ENCODE results near the gene BEST4. TPM values are rescaled to one million over a fixed set of nuclear protein-coding genes. Genes with fewer than 3 reads are reported as not detected.

Gene BEST4
- total and polyA plus RNA-seq, 2 experiments from 2014 or later: 0.48 to 0.83 TPM

DNA sequence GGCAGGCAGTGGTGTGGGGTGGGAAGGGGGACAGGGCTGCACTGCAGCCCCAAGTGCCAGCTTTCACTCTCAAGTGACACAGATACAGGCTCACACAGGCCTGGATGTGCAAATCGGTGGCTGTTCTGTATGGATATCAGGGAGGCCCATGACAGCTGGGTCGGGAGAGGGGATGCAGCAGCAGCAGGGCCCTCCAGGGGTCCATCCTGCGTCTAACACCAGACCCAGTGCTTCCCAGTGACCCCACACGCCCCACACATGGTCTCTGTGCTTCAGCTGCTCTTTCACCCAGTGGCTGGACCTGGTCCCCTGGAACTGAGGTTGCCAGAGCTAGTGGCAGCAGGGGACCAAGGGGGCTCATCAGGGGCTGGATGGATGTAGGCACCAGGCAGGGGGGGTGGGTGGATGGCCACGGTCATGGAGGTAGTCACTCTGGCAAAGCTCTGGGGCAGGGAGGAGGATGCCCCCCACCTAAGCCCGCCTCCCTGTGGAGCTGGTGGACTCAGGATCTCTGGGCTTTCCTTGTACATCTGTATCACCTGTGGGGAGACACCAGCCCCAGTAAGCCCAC, 34.2 kb upstream of the BEST4 start:
- Histone ChIP-seq H3K79me2 (no peaks in the 10 kb centered on the region), H3K27me3 (no peaks in the 10 kb centered on the region), H3K4me1 (ENCODE audit: insufficient read depth) (no peaks in the 10 kb centered on the region), H3K9me3 (ENCODE audit: low read depth) (no peaks in the 10 kb centered on the region), H3K9me2 (replicated peaks; ENCODE audit: insufficient read depth) (no peaks in the 10 kb centered on the region), H2AFZ (no peak overlapping the region), H3K4me2 (no peak overlapping the region), H3K4me3 (no peak overlapping the region), H3K36me3 (replicated peaks; ENCODE audit: insufficient read depth, low read depth) (no peaks in the 10 kb centered on the region), H3K27ac (no peak overlapping the region), H4K20me1 (ENCODE audit: insufficient read depth, poor library complexity, severe bottlenecking) (no peaks in the 10 kb centered on the region)
- WGBS (ENCODE audit: low lambda C conversion rate, missing lambda C conversion rate): 91% methylated on average over 5 of the region's 6 CpGs
- DNase-seq (ENCODE audit: low spot score): no peak
- TF ChIP-seq EZH2 (IDR thresholded peaks at IDR 0.05; ENCODE audit: borderline replicate concordance) (no peak), EZH2phosphoT487 (IDR thresholded peaks at IDR 0.05; ENCODE audit: low read depth, severe bottlenecking, unreplicated experiment) (no peak)
- TF ChIP-seq, protein P1, sequence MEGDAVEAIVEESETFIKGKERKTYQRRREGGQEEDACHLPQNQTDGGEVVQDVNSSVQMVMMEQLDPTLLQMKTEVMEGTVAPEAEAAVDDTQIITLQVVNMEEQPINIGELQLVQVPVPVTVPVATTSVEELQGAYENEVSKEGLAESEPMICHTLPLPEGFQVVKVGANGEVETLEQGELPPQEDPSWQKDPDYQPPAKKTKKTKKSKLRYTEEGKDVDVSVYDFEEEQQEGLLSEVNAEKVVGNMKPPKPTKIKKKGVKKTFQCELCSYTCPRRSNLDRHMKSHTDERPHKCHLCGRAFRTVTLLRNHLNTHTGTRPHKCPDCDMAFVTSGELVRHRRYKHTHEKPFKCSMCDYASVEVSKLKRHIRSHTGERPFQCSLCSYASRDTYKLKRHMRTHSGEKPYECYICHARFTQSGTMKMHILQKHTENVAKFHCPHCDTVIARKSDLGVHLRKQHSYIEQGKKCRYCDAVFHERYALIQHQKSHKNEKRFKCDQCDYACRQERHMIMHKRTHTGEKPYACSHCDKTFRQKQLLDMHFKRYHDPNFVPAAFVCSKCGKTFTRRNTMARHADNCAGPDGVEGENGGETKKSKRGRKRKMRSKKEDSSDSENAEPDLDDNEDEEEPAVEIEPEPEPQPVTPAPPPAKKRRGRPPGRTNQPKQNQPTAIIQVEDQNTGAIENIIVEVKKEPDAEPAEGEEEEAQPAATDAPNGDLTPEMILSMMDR (IDR thresholded peaks at IDR 0.05; ENCODE audit: poor library complexity): no peak

DNA sequence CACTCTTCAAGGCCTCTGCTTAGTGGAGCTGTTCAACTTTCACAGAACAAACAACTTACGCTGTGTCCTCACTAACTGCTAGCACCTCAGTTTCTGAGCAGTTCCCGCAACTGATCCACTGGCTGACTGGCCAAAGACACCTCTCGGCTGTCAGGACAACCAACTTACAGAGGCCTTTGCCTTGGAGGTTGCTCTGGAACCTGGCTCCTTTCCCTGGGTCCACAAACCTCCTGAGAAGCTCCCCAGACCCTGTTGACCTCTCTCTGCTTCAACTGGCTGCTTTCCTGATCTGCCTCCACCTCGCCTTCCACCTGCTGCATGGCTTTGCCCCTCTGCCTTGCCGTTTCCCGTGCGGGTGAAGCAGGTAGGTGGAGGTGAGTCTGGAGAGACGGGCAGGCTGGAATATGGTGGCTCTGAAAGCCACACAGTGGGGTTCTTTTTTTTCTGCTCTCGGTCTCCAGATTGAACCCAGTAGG, 33.3 kb upstream of the BEST4 start:
- TF ChIP-seq EZH2 (IDR thresholded peaks at IDR 0.05; ENCODE audit: borderline replicate concordance): no peak
- TF ChIP-seq, protein P1 (IDR thresholded peaks at IDR 0.05; ENCODE audit: poor library complexity): no peak
- TF ChIP-seq EZH2phosphoT487 (IDR thresholded peaks at IDR 0.05; ENCODE audit: low read depth, severe bottlenecking, unreplicated experiment): no peak
- H3K9me3 ChIP-seq (ENCODE audit: low read depth): no peaks in the 10 kb centered on the region
- H3K4me1 ChIP-seq (ENCODE audit: insufficient read depth): no peaks in the 10 kb centered on the region
- no peak overlapping the region for H3K4me3 ChIP-seq
- no peaks in the 10 kb centered on the region for H3K36me3 ChIP-seq (replicated peaks; ENCODE audit: insufficient read depth, low read depth)
- H3K4me2 ChIP-seq: no peak overlapping the region
- no peaks in the 10 kb centered on the region for H4K20me1 ChIP-seq (ENCODE audit: insufficient read depth, poor library complexity, severe bottlenecking)
- no peak overlapping the region for H2AFZ ChIP-seq
- 96% methylated on average over 9 of the region's 9 CpGs for WGBS (ENCODE audit: low lambda C conversion rate, missing lambda C conversion rate)
- H3K27me3 ChIP-seq: no peaks in the 10 kb centered on the region
- no peak for DNase-seq (ENCODE audit: low spot score)
- no peaks in the 10 kb centered on the region for H3K79me2 ChIP-seq
- no peak overlapping the region for H3K27ac ChIP-seq
- no peaks in the 10 kb centered on the region for H3K9me2 ChIP-seq (replicated peaks; ENCODE audit: insufficient read depth)

DNA sequence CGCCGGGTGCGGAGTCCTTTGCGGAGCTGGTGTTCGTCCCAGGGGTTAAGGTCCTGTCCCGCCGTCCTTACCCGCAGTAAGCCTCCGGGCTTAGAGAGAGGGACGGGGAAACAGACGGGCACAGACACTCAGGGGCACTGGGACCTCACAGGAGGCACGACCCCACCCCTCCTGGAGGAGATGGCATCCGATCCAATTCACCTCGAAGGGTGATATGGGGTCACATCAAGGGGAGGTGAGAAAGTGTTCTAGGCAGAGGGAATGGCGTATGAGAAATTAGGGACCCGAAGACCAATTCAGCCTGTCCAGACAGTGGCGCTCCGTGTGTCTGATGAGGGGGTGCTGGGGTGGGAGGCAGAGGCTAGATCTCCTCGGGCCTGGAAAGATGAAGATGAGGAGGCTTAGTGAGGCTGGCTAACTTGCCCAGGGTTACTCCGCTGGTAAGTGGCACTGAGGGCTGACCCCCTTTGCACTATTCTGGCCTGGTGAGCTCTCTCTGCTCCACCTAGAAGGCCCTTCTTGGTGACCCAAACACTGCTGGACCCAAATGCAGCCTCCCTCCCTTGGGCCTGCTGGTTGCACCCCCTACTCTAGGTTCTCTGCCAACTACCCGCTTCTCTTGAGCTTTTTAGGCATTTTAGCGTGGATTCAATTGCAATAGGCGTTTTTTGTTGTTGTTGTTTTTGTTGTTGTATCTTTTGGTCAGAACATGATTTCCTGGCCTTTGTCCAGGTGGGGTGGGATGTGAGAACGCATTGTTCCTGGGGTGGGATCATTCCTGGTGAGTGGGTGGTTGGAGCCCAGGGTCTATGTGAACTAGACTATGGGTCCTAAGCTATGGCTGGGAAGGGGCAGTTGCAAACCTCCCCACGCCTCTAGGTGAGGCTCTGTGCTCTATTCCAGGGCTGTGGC, 32.6 kb upstream of the BEST4 start:
- 43% methylated on average over 25 of the region's 25 CpGs for WGBS (ENCODE audit: low lambda C conversion rate, missing lambda C conversion rate)
- Histone ChIP-seq H3K79me2 (no peaks in the 10 kb centered on the region), H4K20me1 (ENCODE audit: insufficient read depth, poor library complexity, severe bottlenecking) (no peaks in the 10 kb centered on the region), H3K4me1 (ENCODE audit: insufficient read depth) (no peaks in the 10 kb centered on the region), H3K9me3 (ENCODE audit: low read depth) (no peaks in the 10 kb centered on the region), H3K27ac (peak overlapping the region; percentile 95), H3K9me2 (replicated peaks; ENCODE audit: insufficient read depth) (no peaks in the 10 kb centered on the region), H2AFZ (peak overlapping the region; percentile 75), H3K27me3 (no peaks in the 10 kb centered on the region), H3K4me2 (peak overlapping the region; percentile 75), H3K4me3 (peak overlapping the region; percentile 20), H3K36me3 (replicated peaks; ENCODE audit: insufficient read depth, low read depth) (no peaks in the 10 kb centered on the region)
- DNase-seq (ENCODE audit: low spot score): no peak
- TF ChIP-seq EZH2phosphoT487 (IDR thresholded peaks at IDR 0.05; ENCODE audit: low read depth, severe bottlenecking, unreplicated experiment): no peak
- TF ChIP-seq, protein P1 (IDR thresholded peaks at IDR 0.05; ENCODE audit: poor library complexity): no peak
- TF ChIP-seq EZH2 (IDR thresholded peaks at IDR 0.05; ENCODE audit: borderline replicate concordance): no peak

Data from hepatocyte (in vitro differentiated cells).